ENCODE data around the gene TRIM71. TPM values are rescaled to one million over a fixed set of nuclear protein-coding genes. Genes with fewer than 3 reads are reported as not detected.
"Not testable (repeated sequence)": the region's sequence is repeated elsewhere in the genome, so short reads cannot be mapped to it uniquely, and the experiment has no call there.

TRIM71 gene
- total and polyA plus RNA-seq, 12 donors = 0.07 TPM; not detected in 11

DNA sequence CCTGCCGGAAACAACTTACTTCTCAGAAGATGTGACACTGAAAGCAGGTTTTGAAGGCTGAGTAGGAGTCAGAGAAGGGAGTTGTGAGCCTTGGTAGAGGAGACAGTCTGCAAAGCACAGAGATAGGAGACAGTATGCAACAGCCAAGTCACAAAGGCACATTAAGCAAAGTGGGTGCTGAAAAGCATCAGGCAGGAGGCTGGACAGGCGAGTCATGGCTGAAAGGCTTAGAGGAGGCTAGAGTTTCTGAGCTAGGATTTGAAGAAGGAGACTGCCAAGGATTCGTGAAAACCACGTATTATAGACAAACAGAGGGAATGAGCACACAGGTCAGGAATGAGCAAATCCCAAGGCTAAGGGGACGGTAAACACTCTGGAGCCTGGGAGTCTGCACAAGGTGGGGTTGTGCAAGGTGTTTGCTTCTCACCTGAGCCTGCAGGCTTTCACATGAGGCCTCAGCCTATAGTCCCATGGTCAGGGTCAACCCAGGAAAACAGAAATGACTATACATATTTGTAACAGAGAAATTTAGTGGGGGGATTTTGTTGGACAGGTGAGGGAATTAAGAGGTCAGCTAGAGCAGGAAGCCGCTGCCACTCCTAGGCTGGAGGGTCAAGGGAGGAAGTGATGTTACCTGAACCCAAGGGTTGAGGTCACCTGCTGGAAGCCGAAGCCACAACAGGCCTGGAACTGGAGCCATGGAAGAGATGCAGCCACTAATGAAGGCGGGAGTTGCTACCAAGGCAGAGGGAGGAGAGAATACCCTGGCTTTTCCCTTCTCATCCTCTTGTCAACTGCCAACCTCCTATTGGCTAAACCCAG is 23.1 kb upstream of the TRIM71 start:
- intact Hi-C loops (cut with DNase I) = no loop called here
- WGBS, 2 donors = 86% methylated on average over 8 of the region's 8 CpGs
- Histone ChIP-seq H3K27me3 (no peaks in the 10 kb centered on the region), H3K4me3 (no peak overlapping the region), H3K27ac (no peak overlapping the region), H3K36me3 (no peaks in the 10 kb centered on the region), H3K9me3 (no peaks in the 10 kb centered on the region), H3K4me1 (no peaks in the 10 kb centered on the region)
- no peak for DNase-seq
- TF ChIP-seq, protein P1, sequence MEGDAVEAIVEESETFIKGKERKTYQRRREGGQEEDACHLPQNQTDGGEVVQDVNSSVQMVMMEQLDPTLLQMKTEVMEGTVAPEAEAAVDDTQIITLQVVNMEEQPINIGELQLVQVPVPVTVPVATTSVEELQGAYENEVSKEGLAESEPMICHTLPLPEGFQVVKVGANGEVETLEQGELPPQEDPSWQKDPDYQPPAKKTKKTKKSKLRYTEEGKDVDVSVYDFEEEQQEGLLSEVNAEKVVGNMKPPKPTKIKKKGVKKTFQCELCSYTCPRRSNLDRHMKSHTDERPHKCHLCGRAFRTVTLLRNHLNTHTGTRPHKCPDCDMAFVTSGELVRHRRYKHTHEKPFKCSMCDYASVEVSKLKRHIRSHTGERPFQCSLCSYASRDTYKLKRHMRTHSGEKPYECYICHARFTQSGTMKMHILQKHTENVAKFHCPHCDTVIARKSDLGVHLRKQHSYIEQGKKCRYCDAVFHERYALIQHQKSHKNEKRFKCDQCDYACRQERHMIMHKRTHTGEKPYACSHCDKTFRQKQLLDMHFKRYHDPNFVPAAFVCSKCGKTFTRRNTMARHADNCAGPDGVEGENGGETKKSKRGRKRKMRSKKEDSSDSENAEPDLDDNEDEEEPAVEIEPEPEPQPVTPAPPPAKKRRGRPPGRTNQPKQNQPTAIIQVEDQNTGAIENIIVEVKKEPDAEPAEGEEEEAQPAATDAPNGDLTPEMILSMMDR (IDR thresholded peaks at IDR 0.05) = no peak
- no peak for ATAC-seq

DNA sequence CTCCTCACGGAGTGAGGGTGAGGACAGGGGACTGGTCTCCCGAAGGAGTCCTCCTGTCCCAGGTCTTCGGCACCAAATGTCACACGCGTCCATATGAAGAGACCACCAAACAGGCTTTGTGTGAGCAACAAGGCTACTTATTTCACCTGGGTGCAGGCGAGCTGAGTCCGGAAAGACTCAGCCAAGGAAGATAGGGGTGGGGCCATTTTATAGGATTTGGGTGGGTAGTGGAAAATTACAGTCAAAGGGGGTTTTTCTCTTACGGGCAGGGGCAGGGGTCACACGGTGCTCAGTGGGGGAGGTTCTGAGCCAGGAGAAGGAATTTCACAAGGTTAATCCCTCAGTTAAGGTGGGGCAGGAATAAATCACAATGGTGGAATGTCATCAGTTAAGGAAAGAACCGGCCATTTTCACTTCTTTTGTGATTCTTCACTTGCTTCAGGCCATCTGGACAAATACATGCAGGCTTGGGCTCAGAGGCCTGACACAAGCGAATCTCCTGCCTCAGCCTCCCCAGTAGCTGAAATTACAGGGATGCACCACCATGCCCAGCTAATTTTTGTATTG is 21.3 kb upstream of the TRIM71 start:
- H3K27ac ChIP-seq; H3K4me3 ChIP-seq; H3K9me3 ChIP-seq; H3K27me3 ChIP-seq; DNase-seq; ATAC-seq; H3K4me1 ChIP-seq; H3K36me3 ChIP-seq; intact Hi-C loops (cut with DNase I): not testable (repeated sequence)
- WGBS, 2 donors = 84 to 88% methylated on average over 11 of the region's 11 CpGs

DNA sequence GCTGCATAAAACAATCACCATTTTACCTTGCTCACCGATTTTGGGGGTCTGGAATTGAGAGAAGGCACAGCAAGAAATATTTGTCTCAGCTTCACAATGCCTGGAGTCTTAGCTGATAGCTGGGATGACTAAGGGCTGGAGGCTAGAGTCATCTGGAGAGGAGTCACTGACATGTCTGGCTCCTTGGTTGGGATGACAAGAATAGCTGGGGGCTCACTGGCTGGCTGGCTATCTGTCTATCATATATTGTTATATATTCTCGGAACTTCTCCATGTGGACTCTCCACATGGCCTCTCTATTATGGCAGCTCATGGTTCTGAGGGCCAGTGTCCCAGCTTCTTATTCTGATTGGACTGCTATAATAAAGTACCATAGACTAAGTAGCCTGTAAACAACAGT is 20.0 kb upstream of the TRIM71 start:
- DNase-seq (no peak), ATAC-seq (no peak)
- Histone ChIP-seq H3K27me3 (no peaks in the 10 kb centered on the region), H3K36me3 (no peaks in the 10 kb centered on the region), H3K4me3 (no peak overlapping the region), H3K4me1 (no peaks in the 10 kb centered on the region), H3K9me3 (no peaks in the 10 kb centered on the region), H3K27ac (no peak overlapping the region)
- TF ChIP-seq, protein P1 (IDR thresholded peaks at IDR 0.05) = no peak
- WGBS, 2 donors = 75 to 77% methylated on average over 2 of the region's 2 CpGs
- intact Hi-C loops (cut with DNase I) = no loop called here

DNA sequence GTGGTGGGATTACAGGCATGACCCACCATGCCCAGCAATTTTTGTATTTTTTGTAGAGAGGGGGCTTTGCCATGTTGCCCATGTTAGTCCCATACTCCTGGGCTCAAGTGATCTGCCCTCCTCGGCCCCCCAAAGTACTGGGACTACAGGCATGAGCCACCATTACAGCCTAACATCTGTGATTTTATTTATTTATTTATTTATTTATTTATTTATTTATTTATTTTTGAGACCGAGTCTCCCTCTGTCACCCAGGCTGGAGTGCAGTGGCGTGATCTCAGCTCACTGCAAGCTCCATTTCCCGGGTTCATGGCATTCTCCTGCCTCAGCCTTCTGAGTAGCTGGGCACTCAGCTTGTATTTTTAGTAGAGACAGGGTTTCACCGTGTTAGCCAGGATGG is 16.4 kb upstream of the TRIM71 start:
- H3K4me1 ChIP-seq; ATAC-seq; H3K4me3 ChIP-seq; intact Hi-C loops (cut with DNase I); H3K27ac ChIP-seq; H3K27me3 ChIP-seq; H3K36me3 ChIP-seq; DNase-seq; H3K9me3 ChIP-seq: not testable (repeated sequence)
- WGBS, 2 donors = 91 to 94% methylated on average over 5 of the region's 5 CpGs

DNA sequence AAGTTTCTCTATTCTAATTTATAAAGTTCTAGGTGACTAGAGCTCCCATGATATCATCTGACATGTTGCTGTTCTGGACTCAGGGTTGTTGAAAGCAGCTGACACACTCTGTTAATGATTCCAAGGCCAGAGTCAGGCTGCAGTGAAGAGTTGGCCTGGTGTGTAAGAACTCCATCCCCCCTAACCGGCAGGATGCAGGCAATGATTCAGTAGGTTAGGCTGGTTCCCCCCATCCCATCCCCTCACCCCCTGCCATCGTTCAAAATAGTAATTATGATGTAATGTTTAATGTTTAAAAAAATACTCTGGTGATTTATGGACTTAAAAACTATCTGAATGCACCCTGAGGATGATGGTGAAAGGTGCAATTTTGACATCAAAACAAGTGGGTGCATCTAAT is 4.6 kb upstream of the TRIM71 start:
- TF ChIP-seq, protein P1 (IDR thresholded peaks at IDR 0.05) = no peak
- Histone ChIP-seq H3K36me3 (no peaks in the 10 kb centered on the region), H3K4me1 (peaks cover 3 to 27% (median 11%) of the 10 kb centered on the region in 9 donors), H3K27ac (no peak overlapping the region), H3K27me3 (peaks cover 3 to 38% (median 23%) of the 10 kb centered on the region in 7 donors), H3K9me3 (no peaks in the 10 kb centered on the region), H3K4me3 (no peak overlapping the region)
- intact Hi-C loops (cut with DNase I) = no loop called here
- ATAC-seq (no peak), DNase-seq (no peak)
- 14 to 21% methylated on average over 2 of the region's 2 CpGs for WGBS, 2 donors

All from heart right ventricle (tissue), 16 donors.